Activated CD4-positive, CD25-positive, alpha-beta regulatory T cell treated with anti-CD3 and anti-CD28 coated beads, Interleukin-2, amount 50 U/mL, for 24 hours (primary cell): Measurements from ENCODE around the gene MED13L.
"Not testable (repeated sequence)": the region's sequence is repeated elsewhere in the genome, so short reads cannot be mapped to it uniquely, and the experiment has no call there.

Source experiments
- ATAC-seq, 2 donors: fragments of 150-1000 bp; cut with Tn5 transposase; one replicate each; pipeline ENCODE4 v1.10.0; 2021; ENCODE audit warnings: mild to moderate bottlenecking in 1 of 2, moderate library complexity in 1 of 2

MED13L gene

DNA sequence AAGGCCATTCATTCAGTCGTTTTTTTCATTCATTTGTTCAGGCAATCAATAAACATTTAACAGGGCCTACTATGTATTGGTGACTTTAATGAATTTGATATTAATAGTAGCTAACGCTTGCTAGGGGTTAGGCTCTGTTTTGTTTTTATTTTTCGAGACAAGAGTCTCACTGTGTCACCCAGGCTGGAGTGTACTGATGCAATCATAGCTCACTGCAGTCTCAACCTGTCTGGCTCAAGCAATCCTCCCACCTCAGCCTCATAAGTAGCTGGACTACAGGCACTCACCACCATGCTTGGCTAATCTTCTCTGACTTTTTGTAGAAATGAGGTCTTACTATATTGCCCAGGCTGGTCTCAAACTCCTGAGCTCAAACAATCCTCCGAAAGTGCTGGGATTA, 25.6 kb upstream of the MED13L start:
- no peak for ATAC-seq

DNA sequence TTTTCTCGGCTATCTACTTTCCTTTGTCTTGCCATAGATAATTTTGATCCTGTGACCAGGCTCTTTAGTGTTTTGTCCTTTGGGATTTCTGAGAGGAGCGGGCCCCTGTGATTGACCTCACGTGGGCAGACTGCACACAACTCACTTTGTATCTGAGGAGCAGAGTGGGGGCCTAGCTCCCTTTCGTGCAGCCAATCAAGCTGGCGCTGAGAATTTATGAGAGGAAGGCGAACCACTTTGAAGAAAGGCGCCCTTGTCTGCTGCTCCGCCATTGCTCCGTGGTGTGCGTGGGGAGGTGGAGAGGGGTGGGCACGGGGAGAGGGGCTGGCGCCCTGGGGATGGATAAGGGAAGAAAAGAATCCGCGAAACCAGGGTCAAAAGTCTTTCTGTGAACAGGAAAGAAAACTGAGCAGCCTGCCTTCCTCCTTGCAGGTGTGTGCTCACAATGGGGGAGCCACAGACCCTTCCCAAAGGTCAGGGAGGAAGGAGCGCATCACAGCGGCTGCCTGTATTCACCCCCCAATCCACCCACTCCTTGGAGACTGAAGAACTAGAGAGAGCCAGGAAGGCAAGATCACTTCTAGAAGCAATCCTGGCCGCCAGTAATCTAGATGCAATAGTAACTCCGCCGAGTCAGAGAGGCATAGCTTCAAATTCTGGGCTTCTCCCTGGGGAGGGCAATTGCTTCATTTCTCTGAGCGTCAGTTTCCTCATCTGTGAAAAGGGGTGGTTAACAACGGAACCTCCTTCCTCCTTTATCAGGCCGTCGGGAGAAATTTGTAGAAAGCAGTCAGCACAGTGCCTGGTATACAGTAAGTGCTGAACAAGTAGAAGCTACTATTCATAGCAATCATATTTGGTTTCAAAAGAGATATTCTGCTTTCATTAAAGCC, 24.9 kb upstream of the MED13L start:
- ATAC-seq: no peak

DNA sequence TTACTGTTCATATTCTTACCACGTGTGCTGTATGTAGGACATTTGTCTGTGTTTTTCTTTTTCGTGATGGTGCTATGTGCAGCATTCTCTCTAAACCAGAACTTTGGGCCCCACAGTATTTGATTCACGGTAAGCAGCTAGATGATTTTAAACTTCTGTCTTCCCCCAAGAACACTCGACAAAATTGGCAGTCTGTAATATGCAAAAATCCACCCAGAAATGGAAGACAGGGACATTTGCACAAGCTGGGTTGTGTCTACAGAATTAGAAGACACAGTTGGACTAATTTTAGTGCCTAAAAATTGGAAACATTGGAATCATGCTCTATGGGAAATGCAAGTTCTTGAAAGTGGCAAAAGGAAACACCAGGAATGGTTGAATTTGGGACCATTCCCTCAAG, 24.1 kb upstream of the MED13L start:
- no peak for ATAC-seq

DNA sequence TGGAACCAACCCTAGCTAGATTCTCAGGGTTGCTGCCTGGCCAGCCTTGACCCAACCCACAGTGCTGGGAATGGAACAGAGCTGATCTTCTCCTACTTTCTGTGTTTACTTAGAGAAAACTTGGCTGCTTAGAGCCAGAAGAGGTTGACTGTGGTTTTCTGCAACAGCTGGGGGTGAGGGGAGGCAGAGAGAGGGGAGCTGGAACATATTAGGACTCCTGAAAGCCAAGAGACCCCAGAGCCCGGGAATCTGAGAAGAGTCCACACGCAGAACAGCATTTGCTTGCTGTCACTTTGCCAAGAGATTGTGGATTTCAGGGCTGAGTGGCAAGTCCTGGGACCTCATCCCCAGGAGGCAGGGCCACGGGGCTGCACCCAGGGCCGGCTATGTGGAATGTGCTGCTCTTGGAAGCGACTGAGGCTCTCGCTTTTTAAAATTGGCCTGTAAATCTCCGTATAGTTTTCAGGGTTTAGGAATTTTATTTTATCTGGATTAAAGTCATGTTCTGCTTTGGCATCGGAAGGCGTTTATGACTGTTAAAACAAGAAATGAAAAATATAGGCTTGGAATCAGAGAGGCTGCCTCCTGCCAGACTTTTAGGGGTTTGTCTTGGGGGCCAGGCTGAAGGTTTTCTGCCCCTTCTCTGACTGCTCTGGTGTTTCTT, 22.3 kb upstream of the MED13L start:
- ATAC-seq: no peak

DNA sequence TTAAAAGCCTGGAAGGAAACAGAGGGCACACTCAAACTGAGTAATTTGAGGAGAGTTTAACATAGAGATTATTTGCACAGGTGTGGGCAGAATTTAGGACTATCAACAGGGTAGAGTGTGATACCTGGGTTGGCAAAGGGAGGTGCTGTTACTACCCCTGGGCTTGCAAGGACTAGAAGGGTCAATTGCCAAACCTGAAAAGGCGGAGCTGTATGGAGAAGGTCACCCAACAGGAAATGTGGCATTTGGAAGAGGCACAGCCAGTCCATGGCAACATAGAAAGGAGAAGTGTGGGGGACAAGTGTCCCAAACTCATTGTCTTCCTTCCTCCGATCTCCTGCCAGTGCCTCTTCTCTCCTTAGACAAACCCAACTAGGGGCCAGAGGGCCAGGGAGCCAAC, 21.6 kb upstream of the MED13L start:
- ATAC-seq: no peak

DNA sequence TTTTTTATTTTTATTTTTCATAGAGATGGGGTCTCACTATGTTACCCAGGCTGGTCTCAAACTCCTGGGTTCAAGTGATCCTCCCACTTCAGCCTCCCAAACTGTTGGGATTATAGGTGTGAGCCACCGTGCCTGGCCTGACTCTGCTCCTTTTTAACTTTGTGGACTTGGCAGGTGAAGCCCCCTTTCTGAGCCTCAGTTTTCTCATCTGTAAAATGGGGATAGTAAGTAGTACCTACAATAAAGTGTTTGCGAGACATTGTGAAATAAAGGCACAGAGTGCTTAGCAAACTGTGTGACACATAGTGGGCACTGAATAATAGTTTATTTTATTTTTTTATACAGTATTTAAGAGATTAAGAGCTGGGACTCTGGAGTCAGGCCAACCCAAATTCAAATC, 21.1 kb upstream of the MED13L start:
- no peak for ATAC-seq

DNA sequence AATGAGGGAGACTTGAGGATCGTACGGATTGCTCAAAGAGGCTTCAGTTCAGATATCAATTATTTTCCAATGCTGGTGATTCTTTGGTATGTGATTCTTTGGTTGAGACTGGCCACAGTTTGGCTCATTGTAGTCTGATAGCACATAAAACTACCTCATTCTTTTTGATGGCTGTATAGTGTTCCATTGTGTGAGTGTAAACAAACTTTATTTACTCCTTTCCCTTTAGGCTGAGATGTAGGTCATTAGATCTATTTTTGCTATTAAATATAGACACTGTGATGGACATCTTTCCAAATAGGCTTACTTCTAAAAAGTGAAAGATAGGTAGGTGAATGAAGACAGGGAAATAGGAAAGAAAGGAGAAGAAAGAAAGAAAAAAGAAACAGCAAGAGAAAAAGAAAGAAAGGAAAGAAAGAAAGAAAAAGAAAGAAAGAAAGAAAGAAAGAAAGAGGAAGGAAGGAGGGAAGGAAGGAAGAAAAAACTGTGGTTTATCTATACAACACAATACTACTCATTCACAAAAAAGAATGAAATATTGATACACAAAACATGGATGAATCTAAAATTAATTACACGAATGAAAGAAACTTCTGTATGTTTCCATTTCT, 19.8 kb upstream of the MED13L start:
- no peak for ATAC-seq

DNA sequence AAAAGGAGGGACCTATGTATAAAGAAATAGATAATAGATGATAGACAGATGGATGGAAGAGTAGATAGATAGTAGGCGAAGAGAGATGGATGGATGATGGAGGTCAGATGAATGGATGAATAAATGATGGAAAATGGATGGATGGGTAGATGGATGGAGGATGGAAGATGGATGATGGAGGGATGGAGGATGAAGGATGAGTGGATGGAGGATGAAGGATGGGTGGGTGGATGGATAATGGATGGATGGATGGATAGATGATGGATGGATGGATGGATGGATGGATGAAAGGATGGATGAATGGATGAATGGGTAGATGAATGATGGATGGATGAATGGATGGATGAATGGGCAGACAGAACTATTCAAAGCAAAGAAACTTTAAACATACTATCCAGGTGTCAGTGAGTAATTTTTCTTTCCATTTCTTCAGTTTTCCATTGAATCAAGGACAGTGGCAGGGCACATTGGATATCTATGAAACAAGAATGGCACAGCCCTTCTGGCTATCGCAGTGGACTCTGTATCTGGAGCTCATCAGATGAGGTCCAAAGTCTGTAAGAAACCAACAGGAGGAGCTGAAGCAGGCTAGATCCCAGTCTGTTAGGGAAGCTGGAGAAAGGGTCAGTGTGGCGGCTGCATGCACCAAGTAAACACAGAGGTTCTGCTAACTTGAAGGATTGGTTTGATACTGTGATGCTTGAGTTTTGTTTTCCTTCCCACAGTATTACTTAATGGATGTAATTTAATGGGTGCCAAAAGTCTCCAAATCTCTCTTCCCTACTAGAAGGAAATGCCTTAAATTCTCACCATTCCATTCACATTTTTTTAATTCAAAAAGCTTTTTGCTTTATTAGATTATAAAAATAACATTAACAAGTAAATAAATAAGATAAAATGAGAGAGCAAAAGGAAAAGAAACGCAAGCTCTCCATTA, 18.1 kb upstream of the MED13L start:
- ATAC-seq: no peak

DNA sequence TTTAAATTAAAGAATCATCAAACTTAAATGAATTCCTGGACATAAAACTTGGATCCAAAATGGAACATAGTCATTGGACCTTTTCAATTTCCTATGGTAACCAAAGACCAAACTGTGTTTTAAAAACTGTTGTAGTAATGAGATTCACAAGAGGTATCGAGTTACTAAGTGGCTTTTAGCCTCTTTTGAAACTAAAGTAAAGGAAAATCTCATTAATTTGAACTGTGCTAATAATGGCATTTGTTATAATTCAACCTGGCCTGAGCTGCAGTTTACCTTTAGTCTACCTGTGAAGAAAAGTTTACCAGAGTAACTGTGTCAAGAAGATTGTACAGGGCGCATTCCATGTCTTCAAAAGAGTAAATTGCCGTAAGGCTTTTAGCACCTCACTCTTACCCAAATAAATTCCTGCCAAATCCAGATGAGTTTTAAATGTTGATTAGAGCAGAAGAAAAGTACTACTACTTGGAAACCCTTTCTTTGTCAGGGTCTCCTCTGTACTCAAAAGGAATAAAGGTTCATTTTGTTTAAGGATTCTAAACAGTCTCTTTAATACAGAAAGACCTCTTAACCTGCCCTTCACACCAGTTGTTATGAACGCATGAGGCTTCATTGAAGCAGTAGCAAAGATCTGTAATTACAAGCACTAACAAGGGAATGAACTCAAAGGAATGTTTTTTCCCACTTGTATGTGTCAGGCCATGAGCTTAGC, 17.1 kb upstream of the MED13L start:
- no peak for ATAC-seq

DNA sequence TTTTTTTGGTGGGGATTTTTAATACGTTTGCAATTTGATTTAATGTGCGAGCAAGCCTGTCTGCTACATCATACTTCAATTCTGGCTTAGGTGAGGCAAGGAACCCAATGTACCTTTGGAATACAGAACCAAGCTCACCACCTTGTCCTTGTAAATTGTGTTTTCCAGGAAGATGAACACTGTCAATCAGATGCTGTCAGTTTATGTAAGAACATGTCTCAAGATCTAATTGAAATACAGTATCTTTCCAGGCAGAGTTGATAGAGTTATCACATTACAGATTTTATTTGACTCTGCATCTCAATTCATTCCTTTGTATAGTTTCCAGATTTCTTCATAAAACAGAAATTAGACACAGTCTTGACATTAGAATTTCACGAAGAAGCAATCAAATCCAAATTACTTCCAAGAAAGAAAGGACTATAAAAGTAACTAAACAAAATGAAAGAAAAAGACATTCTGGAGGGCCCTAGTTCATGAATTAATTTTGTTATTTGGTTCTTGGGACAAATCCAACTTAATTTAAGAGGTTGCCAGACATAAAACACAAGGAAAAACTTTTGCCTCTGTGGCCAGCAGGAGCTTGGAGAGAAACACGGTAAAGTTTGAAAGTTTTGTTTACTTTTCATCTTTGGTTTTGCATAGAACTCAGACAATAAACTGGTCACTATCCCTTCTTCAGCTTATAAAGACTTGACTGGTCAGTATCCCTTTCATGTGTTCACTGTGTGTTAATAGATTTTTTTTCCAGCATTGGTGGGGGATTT, 16.4 kb upstream of the MED13L start:
- no peak for ATAC-seq

DNA sequence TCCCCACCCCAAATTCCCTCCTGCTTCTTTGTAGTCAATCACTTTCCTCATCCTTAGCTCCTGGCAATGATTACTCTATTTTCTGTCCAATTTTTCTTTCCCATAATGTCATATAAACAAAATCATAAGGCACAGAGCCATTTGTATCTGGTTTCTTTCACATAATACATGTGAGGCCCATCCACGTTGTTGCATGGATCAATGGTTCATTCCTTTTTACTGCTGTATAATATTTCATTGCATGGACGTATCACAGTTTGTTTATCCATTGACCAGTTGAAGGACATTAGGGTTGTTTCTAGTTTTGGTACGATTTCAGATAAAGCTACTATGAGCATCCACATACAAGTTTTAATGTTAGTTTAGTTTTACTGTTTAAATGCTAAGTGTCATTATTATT, 13.7 kb upstream of the MED13L start:
- no peak for ATAC-seq

DNA sequence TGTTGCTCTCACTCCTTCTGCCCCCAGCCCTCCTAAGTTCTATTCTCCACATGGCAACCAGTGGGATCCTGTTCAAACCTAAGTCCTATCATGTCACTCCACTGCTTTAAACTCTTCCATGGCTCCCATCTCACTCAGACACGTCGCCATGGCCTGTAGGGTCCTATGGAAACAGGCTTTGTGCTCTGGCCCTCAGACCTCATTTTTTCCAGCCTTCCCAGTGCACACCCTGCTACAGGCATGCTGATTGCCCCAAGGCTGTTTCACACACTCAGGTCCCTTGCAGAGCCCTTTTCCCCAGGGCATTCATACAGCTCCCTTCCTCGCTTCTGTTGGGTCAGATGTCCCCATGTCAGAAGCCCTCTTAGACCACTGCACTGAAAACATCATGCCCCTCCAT, 11.2 kb upstream of the MED13L start:
- ATAC-seq: no peak

DNA sequence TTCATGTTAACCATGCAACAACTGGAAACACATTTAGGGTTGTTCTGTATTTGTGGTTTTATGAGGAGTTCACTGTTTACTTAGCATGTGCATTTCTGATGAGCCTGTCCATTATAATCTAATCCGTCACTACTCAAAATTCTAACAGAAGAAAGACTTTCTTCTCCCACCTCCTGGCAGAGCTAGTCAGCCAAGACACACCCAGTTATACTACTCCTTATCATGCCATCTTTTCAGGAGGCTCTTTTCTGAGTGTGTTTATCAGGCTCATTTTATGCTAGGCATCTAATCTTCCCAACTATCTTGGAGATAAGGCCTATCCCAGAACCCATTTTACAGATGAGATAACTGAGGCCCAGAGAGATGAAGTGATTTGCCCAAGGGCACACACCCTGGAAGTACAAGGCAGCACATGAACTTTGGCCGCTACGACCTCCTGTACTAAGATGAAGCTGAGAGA, 10.4 kb upstream of the MED13L start:
- no peak for ATAC-seq

DNA sequence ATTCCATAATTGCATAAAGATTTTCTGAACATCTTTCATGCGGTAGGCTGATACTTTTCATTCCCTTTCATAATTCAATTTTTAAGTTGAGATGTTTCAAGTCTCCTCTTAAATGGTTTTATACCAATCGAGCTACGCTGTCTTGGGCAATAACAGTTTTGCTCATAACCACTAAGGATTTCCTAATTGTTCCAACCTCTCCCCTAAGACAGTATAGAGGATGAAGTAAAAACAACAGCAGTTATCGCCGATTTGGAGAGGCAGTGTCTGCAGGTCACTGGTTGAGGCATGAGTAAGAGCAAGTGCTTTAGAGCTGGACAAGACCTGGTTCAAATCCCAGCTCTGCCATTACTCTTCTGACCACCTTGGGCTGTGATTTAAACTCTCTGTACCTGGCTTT, 6.9 kb upstream of the MED13L start:
- no peak for ATAC-seq

DNA sequence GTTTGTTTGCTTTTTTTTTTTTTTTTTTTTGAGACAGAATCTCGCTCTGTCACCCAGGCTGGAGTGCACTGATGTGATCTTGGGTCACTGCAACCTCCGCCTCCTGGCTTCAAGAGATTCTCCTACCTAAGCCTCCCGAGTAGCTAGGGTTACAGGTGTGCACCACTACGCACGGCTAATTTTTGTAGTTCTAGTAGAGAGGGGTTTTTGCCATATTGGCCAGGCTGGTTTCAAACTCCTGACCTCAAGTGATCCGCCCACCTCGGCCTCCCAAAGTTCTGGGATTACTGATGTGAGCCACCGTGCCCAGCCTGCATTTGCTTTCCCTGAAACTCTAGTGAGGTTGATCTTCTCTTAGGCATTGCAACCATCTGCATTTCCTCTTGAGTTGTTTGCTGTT, 6.4 kb upstream of the MED13L start:
- ATAC-seq: not testable (repeated sequence)

DNA sequence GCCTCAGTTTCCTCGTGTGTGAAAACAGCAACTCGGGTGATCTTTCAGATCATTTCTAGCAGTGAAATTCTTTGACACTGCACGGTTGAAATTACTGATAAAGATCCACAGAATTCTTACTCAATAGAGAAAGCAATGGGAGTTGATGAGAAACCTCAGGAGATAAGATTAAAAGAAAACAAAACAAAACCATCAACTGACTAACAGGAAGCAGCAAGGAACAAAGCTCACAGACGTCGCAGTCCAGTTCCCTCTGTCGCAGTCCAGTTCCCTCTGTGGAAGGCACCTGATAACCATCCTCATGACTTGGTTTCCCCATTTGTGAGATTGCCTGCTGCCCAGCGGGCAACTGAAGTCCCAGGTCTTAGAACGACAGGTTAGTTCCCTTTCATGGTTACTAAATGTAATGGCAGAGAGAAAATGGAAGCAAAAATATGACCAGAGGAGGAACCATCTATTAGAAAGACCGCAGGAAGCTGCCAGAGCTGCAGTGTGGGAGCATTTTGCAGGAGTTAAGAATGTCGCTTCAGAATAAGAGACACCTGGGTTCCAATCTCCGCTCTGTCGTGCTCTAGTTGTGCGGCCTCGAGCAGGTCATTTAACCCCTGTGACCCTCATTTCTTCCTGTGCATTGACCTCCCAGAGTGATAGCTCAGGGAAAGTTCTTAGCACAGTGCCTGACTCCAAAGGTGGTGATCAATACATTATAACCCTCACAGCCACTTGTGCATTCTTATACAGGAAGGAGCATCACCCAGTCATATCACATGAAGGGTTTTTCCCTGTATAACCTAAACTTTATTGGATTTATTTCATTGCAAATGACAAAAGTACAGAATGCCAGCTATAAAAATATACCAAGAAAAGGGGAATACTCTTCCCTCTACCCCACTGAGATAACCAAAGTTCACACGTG, 5.1 kb upstream of the MED13L start:
- no peak for ATAC-seq

DNA sequence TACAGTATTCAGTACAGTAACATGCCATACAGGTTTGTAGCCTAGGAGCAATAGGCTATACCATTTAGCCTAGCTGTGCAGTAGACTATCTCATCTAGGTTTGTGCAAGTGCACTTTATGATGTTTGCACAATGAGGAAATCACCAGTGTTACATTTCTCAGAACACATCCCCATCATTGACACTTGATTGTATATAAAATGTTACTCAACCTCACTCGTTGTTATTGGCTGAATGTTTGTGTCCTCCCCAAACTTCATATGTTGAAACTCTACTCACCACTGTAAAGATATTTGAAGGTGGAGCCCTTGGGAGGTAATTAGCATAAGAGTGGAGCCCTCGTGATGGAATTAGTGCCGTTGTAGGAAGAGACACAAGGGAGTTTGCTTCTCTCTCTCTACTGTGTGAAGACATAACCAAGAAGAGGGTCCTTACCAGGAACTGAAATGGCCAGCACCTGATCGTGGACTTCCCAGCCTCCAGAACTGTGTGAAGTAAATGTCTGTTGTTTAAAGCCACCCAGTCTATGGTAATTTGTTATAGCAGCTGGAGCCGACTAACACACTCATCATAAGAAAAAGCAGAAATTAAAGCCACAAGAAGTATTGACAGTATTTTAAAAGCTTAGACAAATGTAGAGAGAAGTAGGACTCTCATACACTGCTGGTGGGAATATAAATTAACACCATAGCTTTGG, 3.2 kb upstream of the MED13L start:
- no peak for ATAC-seq

DNA sequence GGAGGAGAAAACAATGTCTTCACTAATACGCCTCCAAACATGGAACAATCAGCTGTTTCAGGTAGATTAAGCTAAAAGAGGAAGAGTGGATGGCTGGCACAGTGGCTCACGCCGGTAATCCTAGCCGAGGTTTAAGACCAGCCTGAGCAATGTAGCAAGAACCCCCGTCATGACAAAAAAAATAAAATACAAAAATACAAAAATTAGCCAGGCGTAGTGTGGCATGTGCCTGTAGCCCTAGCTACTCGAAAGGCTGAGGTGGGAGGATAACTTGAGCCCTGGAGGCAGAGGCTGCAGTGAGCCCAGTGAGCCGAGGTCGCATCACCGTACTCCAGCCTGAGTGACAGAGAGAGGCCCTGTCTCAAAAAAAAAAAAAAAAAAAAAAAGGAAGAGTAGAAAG, 1.2 kb upstream of the MED13L start:
- ATAC-seq: no peak

DNA sequence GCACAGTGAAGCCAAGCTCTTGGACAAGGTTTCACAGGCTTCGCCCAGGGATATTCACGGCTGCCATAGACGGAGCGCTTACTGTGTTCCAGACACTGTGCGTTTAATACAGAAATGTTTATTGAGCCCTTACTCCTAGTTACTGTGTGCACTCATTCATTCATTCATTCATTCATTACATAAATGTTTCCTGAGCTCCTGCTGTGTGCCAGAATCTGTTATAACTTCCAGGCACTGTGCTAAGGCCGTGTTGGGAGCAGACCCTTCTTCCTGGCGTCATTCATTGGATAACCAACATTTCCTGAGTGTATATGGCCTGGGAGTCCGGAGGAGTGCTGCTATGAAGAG, 760 bp upstream of the MED13L start:
- ATAC-seq: no peak
